GM18867 (cell line): ENCODE data around the gene USF3.

Source experiments
- ATAC-seq: cut with Tn5 transposase; IDR thresholded peaks from one replicate; pipeline ENCODE4 v1.9.1; 2021; ENCODE audit warnings: mild to moderate bottlenecking, moderate library complexity; ENCODE audit not compliant: unreplicated experiment

Gene USF3, protein sequence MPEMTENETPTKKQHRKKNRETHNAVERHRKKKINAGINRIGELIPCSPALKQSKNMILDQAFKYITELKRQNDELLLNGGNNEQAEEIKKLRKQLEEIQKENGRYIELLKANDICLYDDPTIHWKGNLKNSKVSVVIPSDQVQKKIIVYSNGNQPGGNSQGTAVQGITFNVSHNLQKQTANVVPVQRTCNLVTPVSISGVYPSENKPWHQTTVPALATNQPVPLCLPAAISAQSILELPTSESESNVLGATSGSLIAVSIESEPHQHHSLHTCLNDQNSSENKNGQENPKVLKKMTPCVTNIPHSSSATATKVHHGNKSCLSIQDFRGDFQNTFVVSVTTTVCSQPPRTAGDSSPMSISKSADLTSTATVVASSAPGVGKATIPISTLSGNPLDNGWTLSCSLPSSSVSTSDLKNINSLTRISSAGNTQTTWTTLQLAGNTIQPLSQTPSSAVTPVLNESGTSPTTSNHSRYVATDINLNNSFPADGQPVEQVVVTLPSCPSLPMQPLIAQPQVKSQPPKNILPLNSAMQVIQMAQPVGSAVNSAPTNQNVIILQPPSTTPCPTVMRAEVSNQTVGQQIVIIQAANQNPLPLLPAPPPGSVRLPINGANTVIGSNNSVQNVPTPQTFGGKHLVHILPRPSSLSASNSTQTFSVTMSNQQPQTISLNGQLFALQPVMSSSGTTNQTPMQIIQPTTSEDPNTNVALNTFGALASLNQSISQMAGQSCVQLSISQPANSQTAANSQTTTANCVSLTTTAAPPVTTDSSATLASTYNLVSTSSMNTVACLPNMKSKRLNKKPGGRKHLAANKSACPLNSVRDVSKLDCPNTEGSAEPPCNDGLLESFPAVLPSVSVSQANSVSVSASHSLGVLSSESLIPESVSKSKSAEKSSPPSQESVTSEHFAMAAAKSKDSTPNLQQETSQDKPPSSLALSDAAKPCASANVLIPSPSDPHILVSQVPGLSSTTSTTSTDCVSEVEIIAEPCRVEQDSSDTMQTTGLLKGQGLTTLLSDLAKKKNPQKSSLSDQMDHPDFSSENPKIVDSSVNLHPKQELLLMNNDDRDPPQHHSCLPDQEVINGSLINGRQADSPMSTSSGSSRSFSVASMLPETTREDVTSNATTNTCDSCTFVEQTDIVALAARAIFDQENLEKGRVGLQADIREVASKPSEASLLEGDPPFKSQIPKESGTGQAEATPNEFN (N-terminal part only)

DNA sequence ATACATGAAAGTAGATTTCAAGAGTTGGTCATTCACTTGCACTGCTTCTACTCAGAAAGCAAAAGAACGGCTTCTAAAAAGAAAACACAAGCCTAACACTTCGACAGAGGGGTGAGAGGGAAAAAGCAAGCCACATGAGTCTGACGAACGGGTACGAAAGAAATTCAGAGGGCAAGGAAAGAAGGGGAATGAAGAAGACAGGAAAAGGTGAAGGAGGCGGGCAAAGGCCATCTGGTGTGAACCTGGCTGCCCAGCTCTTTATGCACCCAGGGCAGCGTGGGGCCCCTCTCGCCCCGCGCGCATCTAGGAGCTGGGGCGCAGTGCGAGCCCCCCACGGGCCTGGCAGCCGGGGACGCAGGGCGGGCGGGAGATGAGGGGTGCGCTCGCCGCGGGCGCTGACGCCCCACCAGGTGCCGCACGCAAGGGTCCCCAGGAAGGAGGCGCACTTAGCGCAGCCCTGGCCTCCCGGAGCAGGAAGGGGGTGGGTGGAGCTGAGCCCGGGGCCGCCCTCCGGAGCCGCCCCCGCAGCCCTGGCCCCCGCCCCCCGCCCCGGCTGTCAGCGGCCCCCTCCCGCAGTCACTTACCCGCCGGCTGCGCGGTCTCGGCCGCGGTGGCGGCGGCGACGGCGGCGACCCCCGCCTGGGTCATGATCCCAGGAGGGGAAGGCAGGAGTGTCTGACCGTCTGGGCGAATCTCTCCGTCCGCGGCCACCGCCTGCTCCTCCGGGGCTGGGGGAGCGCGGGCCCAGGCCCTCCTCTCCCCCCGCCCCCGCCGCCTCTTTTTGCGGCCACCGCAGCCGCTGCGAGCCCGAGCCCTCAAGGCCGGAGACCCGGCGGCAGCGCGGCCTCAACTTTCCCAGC, at the start of gene USF3:
Gene USF3 (minus strand): TSS at position 857 of the 860 bp plus-strand sequence. CDS start 21,764 bp downstream, outside the sequence.
- peak; percentile 62 for ATAC-seq

DNA sequence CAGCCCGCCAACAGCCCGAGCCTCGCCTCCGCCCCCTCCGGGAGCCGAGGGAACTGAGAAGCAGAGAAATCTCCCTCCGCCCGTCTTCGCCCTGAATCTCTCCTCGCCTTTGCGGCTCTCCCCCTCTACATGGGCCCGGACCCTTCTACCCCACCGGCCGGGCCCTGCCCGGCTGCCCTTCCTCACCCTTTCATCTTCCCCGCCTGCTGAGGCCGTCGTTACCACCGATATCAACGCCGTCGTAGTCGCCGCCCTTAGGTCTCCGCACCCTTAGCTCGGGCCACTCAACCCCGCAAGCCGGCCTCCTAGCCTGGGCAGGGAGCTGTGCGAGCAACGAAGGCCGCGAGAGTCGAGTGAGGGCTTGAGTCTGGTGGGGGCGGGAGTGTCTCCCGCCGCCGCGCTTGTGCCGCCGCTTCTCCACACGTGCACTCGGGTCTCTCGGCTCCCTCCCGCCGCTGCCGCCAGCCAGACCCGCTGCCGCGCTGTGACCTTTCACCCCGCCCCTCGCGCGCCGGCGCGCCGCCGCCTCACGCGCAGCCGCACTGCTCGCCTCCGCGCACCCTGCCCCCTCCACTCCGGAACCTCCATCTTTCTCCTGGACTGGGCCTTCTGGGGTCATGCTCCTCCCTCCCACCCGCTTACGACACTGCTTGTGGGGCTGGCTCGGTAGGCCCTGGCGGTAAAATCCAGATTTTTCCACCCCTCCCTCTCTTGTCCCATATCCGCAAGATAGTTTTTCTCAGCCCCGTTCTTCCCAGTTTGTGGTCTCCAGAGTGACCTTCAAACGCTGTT, 49.5 kb upstream of the USF3 start, which contains the start of gene NAA50:
Gene NAA50 (minus strand): TSS at position 494 of the 792 bp plus-strand sequence. CDS start 300 bp downstream, at position 194.
- peak; percentile 53 for ATAC-seq

DNA sequence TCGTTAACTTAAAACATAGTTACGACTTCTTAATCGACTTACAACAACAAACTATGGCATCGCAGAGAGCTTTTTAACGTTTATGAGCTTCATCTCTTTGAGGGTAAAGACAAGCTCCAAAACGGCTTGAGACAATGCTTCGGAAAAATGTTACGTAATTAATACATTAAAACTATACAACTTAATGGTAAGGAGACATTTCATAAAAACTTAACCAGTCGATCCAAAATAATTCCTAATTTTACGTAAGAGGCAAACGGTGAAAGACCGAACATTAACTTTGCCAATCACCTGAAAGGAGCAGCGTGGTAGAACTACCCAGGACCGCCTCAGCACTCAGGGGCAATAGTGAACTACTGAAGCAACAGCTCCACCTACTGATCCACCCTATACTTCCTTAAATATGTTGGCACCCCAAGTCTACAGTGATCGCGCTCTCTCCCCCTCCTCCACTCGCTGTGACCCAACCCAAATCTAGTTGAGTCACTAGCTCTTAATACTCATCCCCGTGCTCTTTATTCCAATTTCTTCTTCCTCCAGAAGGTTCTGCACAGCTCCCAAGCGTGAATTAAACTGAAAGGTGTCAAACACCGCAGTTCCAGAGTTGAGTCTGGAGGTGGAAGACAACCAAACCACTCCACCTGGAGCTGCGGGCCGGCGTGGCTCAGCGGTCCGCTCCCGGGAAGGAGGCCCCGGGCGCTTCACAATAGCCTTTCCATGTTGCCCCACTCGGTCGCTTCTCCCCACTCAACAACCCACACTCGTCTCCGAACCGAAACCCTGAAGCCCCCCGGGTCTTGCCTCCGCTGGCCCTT, 48.7 kb upstream of the USF3 start:
- peak; percentile 52 for ATAC-seq

DNA sequence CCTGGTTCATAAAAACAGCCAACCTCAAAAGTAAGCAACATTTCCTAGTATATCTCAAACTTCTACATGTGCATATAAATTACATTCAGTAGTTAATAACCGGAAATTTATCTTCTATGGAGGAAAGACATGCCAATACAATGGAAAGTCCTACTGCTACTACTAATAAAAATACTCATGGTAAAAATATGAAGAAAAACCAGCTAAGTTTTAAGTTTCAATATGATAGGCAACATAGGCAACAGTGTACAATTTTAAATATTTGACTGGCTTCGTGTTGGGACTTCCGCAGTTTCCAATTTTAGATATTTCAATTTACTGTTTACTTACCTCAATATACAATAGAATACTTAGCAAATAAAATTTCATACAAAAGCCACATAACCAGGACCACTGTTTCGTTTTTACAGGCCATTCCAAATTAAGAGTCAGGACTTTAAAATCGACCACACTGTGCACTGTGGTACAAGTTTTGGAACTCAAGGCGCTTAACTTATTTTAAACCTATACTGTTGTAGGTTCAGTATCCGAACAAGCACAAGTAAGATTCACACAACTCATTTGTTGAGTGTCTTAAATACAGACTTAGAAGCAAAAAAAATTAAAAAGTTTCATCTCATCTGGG, 46.7 kb upstream of the USF3 start:
- no peak for ATAC-seq

DNA sequence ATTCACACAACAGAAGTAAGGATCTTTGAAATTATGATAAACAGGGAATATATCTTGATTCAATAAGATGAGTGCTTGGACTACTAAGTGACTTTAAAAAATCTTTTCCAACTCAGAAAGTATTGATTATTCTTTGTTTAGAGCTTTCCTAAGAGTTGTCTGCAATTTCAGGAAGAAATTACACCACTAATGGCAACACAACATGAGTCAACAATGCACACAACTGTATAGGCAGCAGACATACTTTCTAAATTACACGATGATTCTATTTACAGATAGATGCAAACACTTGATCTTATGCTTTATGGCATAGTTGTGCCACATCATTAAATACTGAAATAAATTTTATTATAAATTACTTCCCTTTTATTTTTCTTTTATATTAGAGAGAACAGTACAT, 45.2 kb upstream of the USF3 start:
- no peak for ATAC-seq

DNA sequence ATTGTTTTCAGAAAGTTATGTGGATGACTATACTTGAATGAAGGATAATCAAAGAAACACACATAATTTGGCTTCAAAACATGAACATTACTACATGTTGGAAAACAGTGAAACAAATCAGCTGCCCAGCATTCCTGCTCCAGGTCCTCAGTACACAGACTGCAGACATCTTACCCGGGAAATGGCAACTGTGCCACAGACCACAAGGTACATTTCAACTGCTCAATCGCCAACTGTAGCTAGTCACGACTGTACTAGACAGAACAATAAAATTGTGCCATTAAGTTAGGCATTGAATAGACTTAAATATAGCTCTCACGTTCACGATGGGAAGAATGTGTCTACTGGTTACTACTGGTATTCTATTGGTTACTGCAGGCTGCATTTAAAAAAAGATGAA, 44.6 kb upstream of the USF3 start:
- no peak for ATAC-seq

DNA sequence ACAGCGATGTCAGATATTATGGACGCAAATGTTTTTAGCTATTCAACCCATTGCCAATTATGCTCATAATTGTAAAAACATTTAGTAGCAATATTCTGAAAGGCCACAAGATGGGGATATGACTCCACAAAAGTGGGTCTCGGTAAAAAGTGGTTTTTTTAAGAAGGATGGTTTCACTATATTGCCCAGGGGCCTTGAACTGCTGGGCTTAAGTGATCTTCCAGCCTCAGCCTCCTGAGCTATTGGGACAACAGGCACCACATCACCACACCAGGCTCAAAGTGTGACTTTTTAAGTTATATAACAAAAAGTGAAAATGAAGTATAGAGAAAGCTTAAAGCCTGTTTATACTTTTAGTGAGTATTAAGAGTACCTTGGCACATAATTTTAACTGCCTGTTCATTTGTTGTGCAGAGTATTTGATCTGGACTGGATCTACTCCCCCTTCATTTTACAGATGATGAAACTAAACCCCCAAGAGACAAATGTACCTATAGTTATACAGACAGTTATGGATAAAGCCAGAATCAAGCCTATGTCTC, 40.2 kb upstream of the USF3 start:
- peak; percentile 69 for ATAC-seq

DNA sequence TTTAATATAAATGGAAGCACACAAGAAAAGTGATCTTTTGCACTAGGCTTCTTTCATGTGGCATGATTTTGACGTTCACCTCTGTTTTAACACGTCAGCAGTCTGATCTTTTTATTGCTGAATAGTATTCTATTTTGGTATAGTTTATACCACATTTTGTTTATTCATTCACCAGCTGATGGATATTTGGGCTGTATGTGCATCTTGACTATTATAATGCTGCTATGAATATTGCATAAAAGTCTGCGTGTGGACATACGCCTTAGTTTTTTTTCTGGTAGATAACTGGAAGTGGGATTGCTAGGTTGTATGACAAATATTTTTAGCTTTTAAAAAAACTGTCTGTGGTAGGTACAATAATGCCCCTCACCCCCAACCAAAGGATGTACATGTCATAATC, 35.3 kb upstream of the USF3 start:
- no peak for ATAC-seq

DNA sequence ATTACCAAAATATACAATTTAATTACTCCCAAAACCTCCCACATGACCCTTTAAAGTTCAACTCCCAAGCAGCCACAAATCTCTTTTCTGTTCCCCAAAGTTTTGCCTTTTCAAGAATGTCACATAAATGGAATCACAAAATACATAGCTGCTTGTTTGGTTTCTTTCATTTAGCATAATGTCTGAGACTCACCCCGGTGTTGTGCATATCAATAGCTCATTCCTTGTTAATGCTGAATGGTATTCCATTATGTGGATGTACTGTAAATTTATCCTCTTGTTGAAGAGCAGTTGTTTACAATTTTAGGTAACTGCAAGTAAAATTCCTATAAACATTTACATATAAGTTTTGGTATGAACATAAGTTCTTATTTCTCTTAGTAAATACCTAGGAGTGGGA, 34.1 kb upstream of the USF3 start:
- ATAC-seq: no peak

DNA sequence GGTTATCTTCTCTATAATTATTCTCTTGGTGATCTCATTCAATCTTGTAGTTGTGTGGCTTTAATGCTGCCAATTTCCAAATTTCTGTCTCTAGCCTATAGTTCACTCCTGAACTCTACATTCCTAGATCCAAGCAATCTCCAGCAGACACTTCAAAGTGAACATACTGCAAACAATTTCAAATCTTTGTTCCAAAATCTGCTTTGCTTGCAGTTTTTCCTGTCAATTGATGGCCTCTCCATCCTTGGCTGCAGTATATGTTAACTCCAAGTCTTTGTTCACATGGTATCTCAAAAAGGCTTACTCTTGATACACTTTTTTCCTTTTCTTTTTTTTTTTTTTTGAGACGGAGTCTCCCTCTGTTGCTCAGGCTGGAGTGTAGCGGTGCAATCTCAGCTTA, 32.2 kb upstream of the USF3 start:
- no peak for ATAC-seq

DNA sequence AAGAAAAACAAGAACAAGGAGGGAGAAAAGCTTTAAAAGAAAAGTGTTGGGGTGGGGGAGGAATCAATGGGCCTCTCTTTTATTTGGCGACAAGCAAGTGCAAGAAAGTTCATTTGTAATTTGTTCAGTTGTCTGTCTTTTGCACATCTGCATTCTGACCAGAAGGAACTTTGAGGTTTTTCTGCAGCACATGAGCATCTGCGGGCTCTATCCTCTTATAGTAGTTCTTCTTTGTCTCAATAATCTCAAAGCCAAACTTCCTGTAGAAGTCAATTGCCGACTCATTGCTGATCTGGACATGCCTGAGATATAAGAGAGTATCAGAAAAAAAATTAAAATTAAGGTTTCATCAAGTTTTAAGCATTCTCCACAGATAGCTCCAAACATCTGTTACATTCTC, 25.2 kb upstream of the USF3 start:
- no peak for ATAC-seq

DNA sequence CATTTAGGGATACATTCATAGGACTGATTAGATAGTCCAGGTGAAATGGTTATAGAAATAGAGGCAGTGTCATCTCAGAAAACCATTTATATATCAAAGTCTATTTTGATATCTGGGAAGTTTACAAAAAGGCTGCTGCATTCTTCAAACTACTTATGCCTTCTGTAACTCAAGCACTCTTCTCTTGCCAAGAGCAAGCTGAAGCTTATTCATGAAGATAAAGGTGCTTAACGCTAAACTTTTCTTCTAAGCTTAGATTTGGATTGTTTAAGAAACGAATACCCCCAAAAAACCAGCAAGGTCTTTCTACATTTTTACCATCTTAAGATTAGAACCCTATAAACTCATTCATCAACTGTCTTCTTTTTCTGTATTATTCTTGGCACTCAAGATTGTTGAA, 23.3 kb upstream of the USF3 start:
- no peak for ATAC-seq

DNA sequence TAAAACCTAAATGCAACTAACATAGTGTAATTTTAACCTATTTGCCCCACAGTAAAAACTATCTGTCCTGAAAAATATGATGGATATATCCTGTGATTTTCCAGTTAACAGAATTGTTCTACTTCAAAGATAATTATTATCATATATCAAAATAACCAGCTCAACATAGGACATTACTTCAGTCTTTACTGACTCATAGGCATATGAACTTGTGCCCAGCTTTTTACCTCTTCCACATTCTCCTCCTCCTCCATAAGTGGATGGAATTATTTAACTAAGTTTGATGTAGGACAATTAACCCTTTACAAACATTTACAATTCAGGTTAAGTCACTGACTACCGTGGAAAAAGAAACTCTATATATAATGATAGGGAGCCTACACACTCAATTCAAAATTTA, 22.9 kb upstream of the USF3 start:
- ATAC-seq: no peak

DNA sequence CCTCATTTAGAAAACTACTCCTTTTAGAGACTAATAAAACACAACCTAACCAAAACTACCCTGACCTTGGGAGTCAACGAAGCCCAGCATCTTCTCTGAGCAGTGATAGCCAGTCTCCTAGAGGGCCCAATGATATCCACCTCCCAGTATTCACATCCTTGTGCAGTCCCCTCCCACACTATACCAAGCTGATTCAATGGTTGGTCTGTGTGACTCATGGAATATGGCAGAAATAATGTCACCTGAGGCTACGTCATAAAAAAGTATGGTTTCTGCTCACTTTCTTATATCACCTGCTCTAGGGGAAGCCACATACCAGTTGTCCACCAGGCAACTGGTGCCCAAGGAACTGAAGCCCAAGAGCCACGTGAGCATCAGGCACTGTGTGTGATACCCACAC, 21.4 kb upstream of the USF3 start:
- no peak for ATAC-seq

DNA sequence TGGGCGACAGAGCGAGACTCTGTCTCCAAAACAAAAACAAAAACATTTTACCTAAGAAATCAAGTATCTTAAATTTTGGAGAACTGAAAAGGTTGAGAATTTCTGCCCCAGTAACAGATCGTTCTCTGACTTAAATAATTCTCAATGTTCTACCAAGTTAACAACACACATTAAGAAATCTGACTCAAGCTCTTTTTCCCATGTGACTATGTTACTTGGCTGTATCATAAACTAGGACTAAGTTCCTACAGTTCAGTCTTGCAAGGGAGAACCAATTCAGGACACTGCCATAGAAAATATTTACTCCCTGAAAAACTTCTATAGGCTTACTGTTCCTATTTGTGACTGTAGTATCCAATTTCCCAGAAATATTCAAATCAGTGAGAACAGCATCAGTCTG, 20.9 kb upstream of the USF3 start:
- no peak for ATAC-seq

DNA sequence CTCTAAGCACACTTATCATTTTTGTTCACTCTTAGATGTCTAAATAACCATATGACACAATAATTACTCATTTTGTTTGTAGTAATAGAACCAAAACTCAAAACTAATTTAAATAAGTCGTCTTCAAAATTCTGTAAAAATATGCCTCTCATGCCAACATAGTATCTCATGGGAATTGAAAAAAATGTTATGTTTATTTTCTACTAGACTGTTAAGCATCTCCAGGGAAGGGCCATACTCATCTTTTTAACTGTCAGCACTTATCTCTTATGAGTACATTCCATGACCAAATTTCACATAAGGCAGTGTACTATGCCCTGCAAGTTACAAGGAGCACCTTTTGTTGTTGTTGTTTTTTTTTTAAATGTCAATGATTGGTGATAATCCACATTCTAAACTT, 18.3 kb upstream of the USF3 start:
- no peak for ATAC-seq

DNA sequence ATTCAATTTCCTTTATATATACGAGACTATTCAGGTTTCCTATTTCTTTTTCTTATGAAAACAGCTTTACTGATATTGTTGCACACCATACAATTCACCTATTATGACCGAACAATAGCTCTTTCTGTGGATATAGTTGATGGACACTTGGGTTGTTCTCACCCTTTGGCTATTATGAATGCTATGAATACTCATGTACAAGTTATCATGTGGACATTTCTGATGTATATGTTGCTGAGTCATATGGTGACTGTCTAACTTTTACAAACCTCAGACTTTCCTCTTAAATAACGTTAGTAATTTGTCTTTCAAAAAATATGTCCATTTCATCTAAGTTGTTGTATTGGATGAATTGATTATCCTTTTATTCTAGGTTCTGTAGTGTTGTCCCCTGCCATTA, 15.7 kb upstream of the USF3 start:
- no peak for ATAC-seq

DNA sequence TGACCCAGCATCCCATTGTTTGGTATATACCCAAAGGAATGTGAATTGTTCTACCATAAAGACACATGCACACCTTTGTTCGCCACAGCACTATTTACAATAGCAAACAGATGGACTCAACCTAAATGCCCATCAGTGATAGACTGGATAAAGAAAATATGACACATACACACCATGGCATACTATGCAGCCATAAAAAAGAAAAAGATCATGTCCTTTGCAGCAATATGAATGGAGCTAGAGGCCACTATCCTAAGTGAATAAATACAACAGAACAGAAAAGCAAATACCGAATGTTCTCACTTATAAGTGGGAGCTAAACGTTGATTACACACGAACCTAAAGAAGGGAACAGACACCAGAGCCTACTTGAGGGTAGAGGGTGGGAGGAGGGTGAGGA, 11.4 kb upstream of the USF3 start:
- no peak for ATAC-seq
